Measurements from ENCODE around the gene FRMD4A.

The FRMD4A gene

DNA sequence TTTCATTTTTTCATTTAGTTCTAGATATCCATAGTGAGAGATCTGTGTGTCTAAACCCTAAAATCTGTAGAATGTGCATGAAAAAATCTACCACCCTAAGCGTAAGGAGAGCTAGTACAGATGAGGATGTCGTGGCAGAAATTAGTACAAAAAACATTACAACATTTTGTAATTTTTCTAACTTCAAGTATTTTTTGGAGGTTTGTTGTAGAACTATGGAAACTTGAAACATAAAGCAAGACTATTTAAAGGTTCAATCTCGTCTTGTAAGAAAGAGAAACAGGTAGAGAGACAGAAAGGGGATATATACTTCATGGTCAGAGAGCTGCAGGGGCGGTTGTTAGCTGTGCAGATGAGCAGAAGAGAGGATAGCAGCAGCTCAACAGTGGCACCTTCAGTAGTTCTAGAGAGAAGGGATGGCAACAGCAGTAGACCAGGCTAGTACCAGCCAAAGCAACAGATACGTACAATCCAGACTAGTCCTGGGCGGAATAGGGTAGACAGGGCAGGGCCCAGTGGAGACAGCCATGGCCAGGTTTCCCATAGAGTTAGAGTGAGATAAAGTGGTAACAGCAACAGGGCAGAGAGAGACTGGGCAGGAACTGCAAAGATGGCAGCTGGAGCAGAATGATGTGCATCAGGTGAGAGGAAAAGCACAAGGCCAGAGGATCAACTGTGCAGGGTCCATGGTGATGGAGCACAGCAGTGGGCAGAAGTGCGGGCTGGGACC lies 145.2 kb downstream of the FRMD4A start:
- no peak overlapping the region for H3K4me3 ChIP-seq (ENCODE audit: low read depth in 1 of 5, low read length in 5 of 5)
- H3K36me3 ChIP-seq (ENCODE audit: control insufficient read depth in 5 of 5, insufficient read depth in 5 of 5, low read length in 5 of 5) = no peaks in the 10 kb centered on the region
- H3K9ac ChIP-seq (ENCODE audit: low read length in 5 of 5) = no peak overlapping the region
- H3K27ac ChIP-seq (ENCODE audit: low read depth, low read length) = no peak overlapping the region
- no peaks in the 10 kb centered on the region for H3K4me1 ChIP-seq (ENCODE audit: control insufficient read depth in 5 of 5, insufficient read depth in 5 of 5, low read length in 5 of 5)
- peaks cover 0 to 1% (median 0%) of the 10 kb centered on the region in 5 donors for H3K9me3 ChIP-seq (ENCODE audit: control insufficient read depth in 5 of 5, low read length in 5 of 5)
- peaks cover 0 to 19% (median 18%) of the 10 kb centered on the region in 5 donors for H3K27me3 ChIP-seq (ENCODE audit: control insufficient read depth in 5 of 5, insufficient read depth in 4 of 5, low read length in 5 of 5)

GRCh38 chr10:14184841-14185315 lies 145.8 kb downstream of the FRMD4A start:
- H3K27me3 ChIP-seq (ENCODE audit: control insufficient read depth in 5 of 5, insufficient read depth in 4 of 5, low read length in 5 of 5) = peaks cover 0 to 23% (median 18%) of the 10 kb centered on the region in 5 donors
- no peak overlapping the region for H3K4me3 ChIP-seq (ENCODE audit: low read depth in 1 of 5, low read length in 5 of 5)
- H3K9ac ChIP-seq (ENCODE audit: low read length in 5 of 5) = no peak overlapping the region
- H3K27ac ChIP-seq (ENCODE audit: low read depth, low read length) = no peak overlapping the region
- H3K9me3 ChIP-seq (ENCODE audit: control insufficient read depth in 5 of 5, low read length in 5 of 5) = peaks cover 0 to 2% (median 0%) of the 10 kb centered on the region in 5 donors
- H3K4me1 ChIP-seq (ENCODE audit: control insufficient read depth in 5 of 5, insufficient read depth in 5 of 5, low read length in 5 of 5) = no peaks in the 10 kb centered on the region
- H3K36me3 ChIP-seq (ENCODE audit: control insufficient read depth in 5 of 5, insufficient read depth in 5 of 5, low read length in 5 of 5) = no peaks in the 10 kb centered on the region

DNA sequence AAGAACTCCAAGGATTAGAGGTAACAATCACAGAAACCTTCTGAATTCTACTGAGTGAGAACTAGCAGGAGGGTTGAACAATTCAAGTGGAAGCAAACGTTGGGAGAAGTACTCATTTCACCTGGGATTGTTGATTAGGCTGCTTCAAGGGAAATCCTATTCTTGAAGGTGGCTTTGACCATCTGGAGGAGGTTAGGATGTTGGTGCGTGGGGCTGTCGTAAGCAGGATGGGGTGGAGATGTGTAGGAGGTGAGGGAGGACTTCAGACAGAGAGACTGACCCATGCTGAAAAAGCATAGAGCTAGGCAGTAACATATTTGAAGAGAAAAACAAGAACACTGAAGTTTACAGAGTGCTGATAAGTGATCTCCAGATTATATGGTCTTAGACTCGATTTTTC lies 147.9 kb downstream of the FRMD4A start:
- Histone ChIP-seq H3K9me3 (ENCODE audit: control insufficient read depth in 5 of 5, low read length in 5 of 5) (peaks cover 0 to 2% (median 0%) of the 10 kb centered on the region in 5 donors), H3K9ac (ENCODE audit: low read length in 5 of 5) (no peak overlapping the region), H3K36me3 (ENCODE audit: control insufficient read depth in 5 of 5, insufficient read depth in 5 of 5, low read length in 5 of 5) (no peaks in the 10 kb centered on the region), H3K4me1 (ENCODE audit: control insufficient read depth in 5 of 5, insufficient read depth in 5 of 5, low read length in 5 of 5) (no peaks in the 10 kb centered on the region), H3K4me3 (ENCODE audit: low read depth in 1 of 5, low read length in 5 of 5) (no peak overlapping the region), H3K27ac (ENCODE audit: low read depth, low read length) (no peak overlapping the region), H3K27me3 (ENCODE audit: control insufficient read depth in 5 of 5, insufficient read depth in 4 of 5, low read length in 5 of 5) (peaks cover 3 to 23% (median 18%) of the 10 kb centered on the region in 5 donors)

GRCh38 chr10:14181567-14181936 lies 149.2 kb downstream of the FRMD4A start:
- H3K36me3 ChIP-seq (ENCODE audit: control insufficient read depth in 5 of 5, insufficient read depth in 5 of 5, low read length in 5 of 5) = no peaks in the 10 kb centered on the region
- no peak overlapping the region for H3K4me3 ChIP-seq (ENCODE audit: low read depth in 1 of 5, low read length in 5 of 5)
- H3K4me1 ChIP-seq (ENCODE audit: control insufficient read depth in 5 of 5, insufficient read depth in 5 of 5, low read length in 5 of 5) = no peaks in the 10 kb centered on the region
- H3K9me3 ChIP-seq (ENCODE audit: control insufficient read depth in 5 of 5, low read length in 5 of 5) = peaks cover 0 to 2% (median 0%) of the 10 kb centered on the region in 5 donors
- H3K27me3 ChIP-seq (ENCODE audit: control insufficient read depth in 5 of 5, insufficient read depth in 4 of 5, low read length in 5 of 5) = peaks cover 8 to 26% (median 18%) of the 10 kb centered on the region in 5 donors
- H3K27ac ChIP-seq (ENCODE audit: low read depth, low read length) = no peak overlapping the region
- H3K9ac ChIP-seq (ENCODE audit: low read length in 5 of 5) = no peak overlapping the region

GRCh38 chr10:14180911-14181566 lies 149.7 kb downstream of the FRMD4A start:
- no peaks in the 10 kb centered on the region for H3K36me3 ChIP-seq (ENCODE audit: control insufficient read depth in 5 of 5, insufficient read depth in 5 of 5, low read length in 5 of 5)
- no peaks in the 10 kb centered on the region for H3K4me1 ChIP-seq (ENCODE audit: control insufficient read depth in 5 of 5, insufficient read depth in 5 of 5, low read length in 5 of 5)
- peaks cover 0 to 2% (median 0%) of the 10 kb centered on the region in 5 donors for H3K9me3 ChIP-seq (ENCODE audit: control insufficient read depth in 5 of 5, low read length in 5 of 5)
- H3K27ac ChIP-seq (ENCODE audit: low read depth, low read length) = no peak overlapping the region
- H3K9ac ChIP-seq (ENCODE audit: low read length in 5 of 5) = no peak overlapping the region
- peaks cover 8 to 28% (median 20%) of the 10 kb centered on the region in 5 donors for H3K27me3 ChIP-seq (ENCODE audit: control insufficient read depth in 5 of 5, insufficient read depth in 4 of 5, low read length in 5 of 5)
- H3K4me3 ChIP-seq (ENCODE audit: low read depth in 1 of 5, low read length in 5 of 5) = no peak overlapping the region

- peaks cover 13 to 45% (median 27%) of the 10 kb centered on the region in 5 donors for H3K27me3 ChIP-seq (ENCODE audit: control insufficient read depth in 5 of 5, insufficient read depth in 4 of 5, low read length in 5 of 5)
Observed at GRCh38 chr10:14179251-14179650, 151.5 kb downstream of the FRMD4A start.

DNA sequence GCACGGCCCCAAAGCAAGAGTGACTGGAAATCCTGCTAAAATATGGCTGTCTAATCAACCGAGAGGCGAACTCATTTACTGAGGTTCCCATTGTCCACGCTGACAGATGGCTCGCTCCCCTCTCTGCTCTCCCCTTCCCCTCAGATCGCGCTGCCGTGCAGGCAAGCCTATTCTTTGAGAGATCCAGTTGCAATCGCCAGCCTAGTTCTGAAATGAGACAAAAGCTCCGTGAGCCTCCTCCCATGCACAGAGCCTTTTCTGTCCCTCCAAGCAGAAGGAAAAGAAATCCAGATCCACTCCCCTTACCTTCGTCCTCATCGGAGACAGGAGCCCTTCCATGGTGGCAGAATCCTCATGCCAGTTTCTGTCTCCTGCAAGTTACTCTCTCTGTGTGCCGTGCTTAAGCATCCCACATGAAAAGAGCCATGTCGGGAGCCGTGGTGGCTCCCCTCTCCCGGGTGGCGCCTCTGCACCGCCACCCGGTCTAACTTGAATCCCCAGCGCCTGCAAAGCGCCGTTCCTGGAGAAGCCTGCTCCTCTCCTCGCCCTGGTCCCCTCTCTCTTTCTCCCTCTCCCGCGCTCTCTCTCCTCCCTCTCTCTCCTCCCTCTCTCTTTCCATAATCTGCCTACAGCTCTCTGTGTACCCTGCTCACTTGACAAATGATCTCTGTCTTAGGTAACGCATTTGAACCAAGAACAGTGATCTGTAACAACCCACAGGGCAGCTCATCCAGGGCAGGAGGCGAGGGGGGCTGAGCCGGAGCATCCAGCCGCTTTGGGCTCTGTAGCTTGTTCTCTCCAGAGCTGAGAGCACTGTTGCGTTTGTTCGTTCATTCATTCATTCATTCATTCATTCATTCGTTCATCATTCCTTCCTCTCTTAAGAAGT lies 156.8 kb downstream of the FRMD4A start:
- no peaks in the 10 kb centered on the region for H3K36me3 ChIP-seq (ENCODE audit: control insufficient read depth in 5 of 5, insufficient read depth in 5 of 5, low read length in 5 of 5)
- no peaks in the 10 kb centered on the region for H3K9me3 ChIP-seq (ENCODE audit: control insufficient read depth in 5 of 5, low read length in 5 of 5)
- H3K27ac ChIP-seq (ENCODE audit: low read depth, low read length) = no peak overlapping the region
- peak overlapping the region in 3 of 5 donors; percentile 11 to 60 (median 38) for H3K9ac ChIP-seq (ENCODE audit: low read length in 5 of 5)
- peaks cover 3 to 15% (median 13%) of the 10 kb centered on the region in 5 donors for H3K4me1 ChIP-seq (ENCODE audit: control insufficient read depth in 5 of 5, insufficient read depth in 5 of 5, low read length in 5 of 5)
- H3K4me3 ChIP-seq (ENCODE audit: low read depth in 1 of 5, low read length in 5 of 5) = peak overlapping the region; percentile 60 to 81 (median 65)
- H3K27me3 ChIP-seq (ENCODE audit: control insufficient read depth in 5 of 5, insufficient read depth in 4 of 5, low read length in 5 of 5) = peaks cover 7 to 40% (median 24%) of the 10 kb centered on the region in 5 donors

More at GRCh38 chr10:14179251-14179650, 151.5 kb downstream of the FRMD4A start:
- Histone ChIP-seq H3K9ac (ENCODE audit: low read length in 5 of 5) (no peak overlapping the region), H3K36me3 (ENCODE audit: control insufficient read depth in 5 of 5, insufficient read depth in 5 of 5, low read length in 5 of 5) (no peaks in the 10 kb centered on the region), H3K9me3 (ENCODE audit: control insufficient read depth in 5 of 5, low read length in 5 of 5) (peaks cover 0 to 2% (median 0%) of the 10 kb centered on the region in 5 donors), H3K4me1 (ENCODE audit: control insufficient read depth in 5 of 5, insufficient read depth in 5 of 5, low read length in 5 of 5) (peaks cover 0 to 4% (median 2%) of the 10 kb centered on the region in 5 donors), H3K27ac (ENCODE audit: low read depth, low read length) (no peak overlapping the region), H3K4me3 (ENCODE audit: low read depth in 1 of 5, low read length in 5 of 5) (no peak overlapping the region)

GRCh38 chr10:14173391-14173705 lies 157.4 kb downstream of the FRMD4A start:
- no peak overlapping the region for H3K27ac ChIP-seq (ENCODE audit: low read depth, low read length)
- H3K4me3 ChIP-seq (ENCODE audit: low read depth in 1 of 5, low read length in 5 of 5) = peak overlapping the region; percentile 60 to 81 (median 65)
- H3K27me3 ChIP-seq (ENCODE audit: control insufficient read depth in 5 of 5, insufficient read depth in 4 of 5, low read length in 5 of 5) = peaks cover 7 to 40% (median 24%) of the 10 kb centered on the region in 5 donors
- peak overlapping the region in 2 of 5 donors; percentile 11 to 60 for H3K9ac ChIP-seq (ENCODE audit: low read length in 5 of 5)
- no peaks in the 10 kb centered on the region for H3K9me3 ChIP-seq (ENCODE audit: control insufficient read depth in 5 of 5, low read length in 5 of 5)
- H3K4me1 ChIP-seq (ENCODE audit: control insufficient read depth in 5 of 5, insufficient read depth in 5 of 5, low read length in 5 of 5) = peaks cover 3 to 15% (median 13%) of the 10 kb centered on the region in 5 donors
- H3K36me3 ChIP-seq (ENCODE audit: control insufficient read depth in 5 of 5, insufficient read depth in 5 of 5, low read length in 5 of 5) = no peaks in the 10 kb centered on the region

GRCh38 chr10:14172336-14172950 lies 158.3 kb downstream of the FRMD4A start:
- no peaks in the 10 kb centered on the region for H3K36me3 ChIP-seq (ENCODE audit: control insufficient read depth in 5 of 5, insufficient read depth in 5 of 5, low read length in 5 of 5)
- H3K4me1 ChIP-seq (ENCODE audit: control insufficient read depth in 5 of 5, insufficient read depth in 5 of 5, low read length in 5 of 5) = peaks cover 3 to 15% (median 13%) of the 10 kb centered on the region in 5 donors
- no peak overlapping the region for H3K9ac ChIP-seq (ENCODE audit: low read length in 5 of 5)
- peaks cover 7 to 43% (median 22%) of the 10 kb centered on the region in 5 donors for H3K27me3 ChIP-seq (ENCODE audit: control insufficient read depth in 5 of 5, insufficient read depth in 4 of 5, low read length in 5 of 5)
- H3K4me3 ChIP-seq (ENCODE audit: low read depth in 1 of 5, low read length in 5 of 5) = no peak overlapping the region
- no peaks in the 10 kb centered on the region for H3K9me3 ChIP-seq (ENCODE audit: control insufficient read depth in 5 of 5, low read length in 5 of 5)
- no peak overlapping the region for H3K27ac ChIP-seq (ENCODE audit: low read depth, low read length)
